ENCODE data around the gene BDNF. TPM values are rescaled to one million over a fixed set of nuclear protein-coding genes. Genes with fewer than 3 reads are reported as not detected.

BDNF gene
- total RNA-seq, 1 donor from 2014 or later, result 4.8 TPM

DNA sequence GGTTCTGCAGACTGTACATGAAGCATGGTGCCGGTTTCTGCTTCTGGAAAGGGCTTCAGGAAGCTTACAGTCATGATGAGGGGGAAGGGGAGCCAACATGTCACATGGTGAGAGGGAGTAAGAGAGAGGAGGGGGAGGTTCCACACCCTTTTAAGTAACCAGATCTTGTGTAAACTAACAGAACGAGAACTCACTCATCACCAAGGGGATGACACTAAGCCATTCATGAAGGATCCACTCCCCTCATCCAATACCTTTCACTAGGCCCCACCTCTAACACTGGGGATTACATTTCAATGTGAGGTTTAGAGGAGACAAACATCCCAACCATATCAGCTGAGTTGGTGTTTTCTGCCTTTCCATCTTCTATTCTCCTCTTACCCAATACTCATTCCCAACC lies 83.5 kb downstream of the BDNF start:
- Histone ChIP-seq H3K4me3 (ENCODE audit: low read depth, low read length) (no peak overlapping the region), H3K36me3 (ENCODE audit: control insufficient read depth, insufficient read depth, low read length) (no peaks in the 10 kb centered on the region), H3K27me3 (ENCODE audit: control insufficient read depth, insufficient read depth, low read length) (no peaks in the 10 kb centered on the region)
- TF ChIP-seq, protein P1, sequence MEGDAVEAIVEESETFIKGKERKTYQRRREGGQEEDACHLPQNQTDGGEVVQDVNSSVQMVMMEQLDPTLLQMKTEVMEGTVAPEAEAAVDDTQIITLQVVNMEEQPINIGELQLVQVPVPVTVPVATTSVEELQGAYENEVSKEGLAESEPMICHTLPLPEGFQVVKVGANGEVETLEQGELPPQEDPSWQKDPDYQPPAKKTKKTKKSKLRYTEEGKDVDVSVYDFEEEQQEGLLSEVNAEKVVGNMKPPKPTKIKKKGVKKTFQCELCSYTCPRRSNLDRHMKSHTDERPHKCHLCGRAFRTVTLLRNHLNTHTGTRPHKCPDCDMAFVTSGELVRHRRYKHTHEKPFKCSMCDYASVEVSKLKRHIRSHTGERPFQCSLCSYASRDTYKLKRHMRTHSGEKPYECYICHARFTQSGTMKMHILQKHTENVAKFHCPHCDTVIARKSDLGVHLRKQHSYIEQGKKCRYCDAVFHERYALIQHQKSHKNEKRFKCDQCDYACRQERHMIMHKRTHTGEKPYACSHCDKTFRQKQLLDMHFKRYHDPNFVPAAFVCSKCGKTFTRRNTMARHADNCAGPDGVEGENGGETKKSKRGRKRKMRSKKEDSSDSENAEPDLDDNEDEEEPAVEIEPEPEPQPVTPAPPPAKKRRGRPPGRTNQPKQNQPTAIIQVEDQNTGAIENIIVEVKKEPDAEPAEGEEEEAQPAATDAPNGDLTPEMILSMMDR (IDR thresholded peaks at IDR 0.05; ENCODE audit: insufficient read depth, low read length, poor library complexity, severe bottlenecking), result no peak
- no peak for DNase-seq (ENCODE audit: low read depth)

DNA sequence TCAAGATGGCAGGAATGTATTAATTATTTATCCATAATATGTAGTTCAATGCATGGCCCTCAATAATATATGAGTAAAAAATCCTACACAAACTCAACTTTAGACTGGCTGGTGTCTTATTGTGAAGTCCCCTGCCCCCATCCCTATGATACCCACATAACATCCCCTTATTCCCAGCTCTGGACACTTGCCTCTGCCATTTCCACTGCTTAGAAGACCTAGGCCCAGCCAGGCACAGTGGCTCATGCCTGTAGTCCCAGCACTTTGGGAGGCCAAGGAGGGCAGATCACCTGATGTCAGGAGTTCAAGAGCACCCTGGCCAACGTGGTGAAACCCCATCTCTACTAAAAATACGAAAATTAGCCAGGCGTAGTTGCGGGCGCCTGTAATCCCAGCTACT lies 84.4 kb downstream of the BDNF start:
- H3K27me3 ChIP-seq (ENCODE audit: control insufficient read depth, insufficient read depth, low read length), result no peaks in the 10 kb centered on the region
- no peak overlapping the region for H3K4me3 ChIP-seq (ENCODE audit: low read depth, low read length)
- TF ChIP-seq, protein P1 (IDR thresholded peaks at IDR 0.05; ENCODE audit: insufficient read depth, low read length, poor library complexity, severe bottlenecking), result no peak
- H3K36me3 ChIP-seq (ENCODE audit: control insufficient read depth, insufficient read depth, low read length), result no peaks in the 10 kb centered on the region
- no peak for DNase-seq (ENCODE audit: low read depth)

DNA sequence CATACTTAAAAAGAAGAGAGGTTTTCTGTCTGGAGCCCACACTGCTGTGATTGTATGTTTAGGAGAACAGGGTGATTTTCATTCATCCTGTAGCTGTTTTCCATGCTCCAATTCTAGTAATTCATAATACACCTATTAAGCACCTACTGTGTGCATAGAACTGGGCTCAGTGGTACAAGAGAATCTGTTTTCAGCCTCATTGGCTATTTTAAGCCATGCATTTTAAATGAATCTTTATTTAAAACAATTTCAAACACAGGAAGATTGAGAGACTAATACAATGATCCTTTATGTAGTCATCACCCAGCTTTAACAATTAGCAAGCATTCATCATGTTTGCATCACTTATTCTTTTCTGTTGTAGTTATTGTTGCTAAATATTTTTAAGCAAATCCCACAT lies 86.2 kb downstream of the BDNF start:
- Histone ChIP-seq H3K4me3 (ENCODE audit: low read depth, low read length) (no peak overlapping the region), H3K36me3 (ENCODE audit: control insufficient read depth, insufficient read depth, low read length) (no peaks in the 10 kb centered on the region), H3K27me3 (ENCODE audit: control insufficient read depth, insufficient read depth, low read length) (no peaks in the 10 kb centered on the region)
- DNase-seq (ENCODE audit: low read depth), result no peak
- TF ChIP-seq, protein P1 (IDR thresholded peaks at IDR 0.05; ENCODE audit: insufficient read depth, low read length, poor library complexity, severe bottlenecking), result no peak

DNA sequence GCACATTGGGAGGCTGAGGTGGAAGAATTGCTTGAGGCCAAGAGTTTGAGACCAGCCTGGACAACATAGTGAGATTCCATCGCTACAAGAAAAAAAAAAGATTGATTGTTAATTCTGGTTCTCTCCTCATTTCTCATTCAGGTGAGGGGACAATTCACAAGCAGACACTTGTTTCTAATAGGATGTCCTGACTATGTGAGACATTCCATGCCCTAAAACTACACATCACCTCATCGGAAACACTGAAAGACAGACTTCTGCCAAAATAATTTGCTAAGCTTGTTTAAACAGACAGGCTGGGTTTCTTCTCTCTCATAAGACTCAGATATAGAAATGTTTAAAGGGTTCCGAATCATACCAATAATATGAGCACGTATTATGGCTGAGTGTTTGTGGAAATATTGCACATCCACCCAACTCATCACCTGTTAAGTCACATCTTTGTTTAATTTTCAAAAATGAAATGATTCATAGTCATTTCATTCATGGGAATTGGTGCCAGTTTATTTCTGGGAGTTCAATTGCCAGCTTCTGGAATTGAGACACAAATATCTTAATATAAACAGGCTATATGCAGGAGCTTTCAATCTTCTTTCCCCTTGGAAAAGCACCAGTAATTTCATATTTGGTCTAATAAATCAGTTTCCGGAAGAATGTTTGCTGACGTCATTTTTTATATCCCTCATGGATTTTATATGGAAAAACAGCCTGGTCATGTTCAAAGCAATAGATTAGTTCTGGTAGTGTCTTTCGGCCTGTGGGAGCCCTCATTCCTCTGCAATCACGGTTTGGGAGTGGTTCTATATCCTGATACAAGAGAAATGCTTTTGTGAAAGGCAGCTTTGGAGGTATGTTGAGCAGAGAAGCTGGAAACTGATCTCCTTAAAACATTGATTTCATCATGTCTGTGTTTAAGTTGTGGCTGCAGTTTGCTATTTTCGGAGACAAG lies 87.0 kb downstream of the BDNF start:
- Histone ChIP-seq H3K4me3 (ENCODE audit: low read depth, low read length) (no peak overlapping the region), H3K27me3 (ENCODE audit: control insufficient read depth, insufficient read depth, low read length) (no peaks in the 10 kb centered on the region), H3K36me3 (ENCODE audit: control insufficient read depth, insufficient read depth, low read length) (no peaks in the 10 kb centered on the region)
- TF ChIP-seq, protein P1 (IDR thresholded peaks at IDR 0.05; ENCODE audit: insufficient read depth, low read length, poor library complexity, severe bottlenecking), result no peak
- no peak for DNase-seq (ENCODE audit: low read depth)

DNA sequence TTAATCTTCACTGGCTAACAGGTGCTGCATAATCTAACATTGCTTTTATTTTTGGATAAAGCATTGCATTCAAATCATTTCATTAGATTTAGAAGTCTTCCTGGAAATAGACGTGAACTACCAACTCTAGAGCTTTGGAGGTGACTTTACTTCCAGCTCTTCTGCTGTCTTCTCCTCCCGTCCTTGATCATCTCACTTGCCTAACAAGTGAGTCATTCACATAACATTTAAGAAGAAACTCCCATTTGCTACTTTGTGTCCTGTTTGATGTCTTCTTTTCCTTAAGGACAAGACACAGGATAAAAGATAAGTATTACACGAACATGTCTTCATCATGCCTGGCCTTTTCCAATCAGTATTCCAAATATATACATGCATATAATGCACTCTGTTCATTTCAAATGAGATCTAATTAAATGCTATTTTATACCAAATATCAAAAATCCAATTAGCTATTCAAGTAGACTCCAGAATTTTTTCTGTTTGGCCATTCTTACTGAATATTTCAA lies 88.3 kb downstream of the BDNF start:
- H3K36me3 ChIP-seq (ENCODE audit: control insufficient read depth, insufficient read depth, low read length), result no peaks in the 10 kb centered on the region
- TF ChIP-seq, protein P1 (IDR thresholded peaks at IDR 0.05; ENCODE audit: insufficient read depth, low read length, poor library complexity, severe bottlenecking), result no peak

More for the DNA sequence above, 88.3 kb downstream of the BDNF start:
- Histone ChIP-seq H3K4me3 (ENCODE audit: low read depth, low read length) (no peak overlapping the region), H3K27me3 (ENCODE audit: control insufficient read depth, insufficient read depth, low read length) (no peaks in the 10 kb centered on the region)
- DNase-seq (ENCODE audit: low read depth), result no peak

Measured in kidney epithelial cell (primary cell).